ENCODE measurements around the gene ADORA3. TPM values are rescaled to one million over a fixed set of nuclear protein-coding genes. Genes with fewer than 3 reads are reported as not detected.
A peak's percentile ranks its signal among the peaks of the same experiment; 100 is the strongest.

The ADORA3 gene
- total and polyA plus RNA-seq, 2 of the 4 experiments (the other 2 are of a cell fraction): not detected

GRCh38 chr1:111515291-111516004 lies 12.0 kb upstream of the ADORA3 start:
- no TSS peak for BruUV-seq (replicated peaks)
- dilution Hi-C loops (cut with HindIII; ENCODE audit: low sequenced_read_pairs, unreplicated experiment) (no loop called here), in situ Hi-C loops (cut with MboI; ENCODE audit: low sequenced_read_pairs) (no loop called here), intact Hi-C loops (cut with micrococcal nuclease) (loop anchor here (5.0 kb wide), 1 partner anchor 37 kb away; no protein-coding TSS in a partner anchor)
- peak overlapping the region; percentile 80 for H4K91ac ChIP-seq (ENCODE audit: insufficient read depth, low read depth, low read length)
- no peaks in the 10 kb centered on the region for H3K27me3 ChIP-seq (ENCODE audit: control insufficient read depth, insufficient read depth, low read length)
- peak overlapping the region; percentile 58 for H2AK9ac ChIP-seq (replicated peaks; ENCODE audit: low read depth, low read length, poor library complexity)
- H3K4me2 ChIP-seq (ENCODE audit: low read depth, low read length): peak overlapping the region; percentile 71
- peak overlapping the region; percentile 18; the same call in 1 of the 2 replicates for H3K4me3 ChIP-seq (ENCODE audit: insufficient read depth, low read depth, low read length)
- peaks cover 7% of the 10 kb centered on the region for H3K4me1 ChIP-seq (ENCODE audit: control insufficient read depth, insufficient read depth, low read length)
- no peak overlapping the region for H3K9ac ChIP-seq (ENCODE audit: low read depth, low read length)
- ChIA-PET POLR2A (ENCODE audit: unreplicated experiment) (no interaction called here), CTCF (interaction anchor here (0.7 kb wide), 1 partner anchor 1231 kb away, joined by 3 read pairs; no protein-coding TSS in a partner anchor)
- no peak overlapping the region for H2BK20ac ChIP-seq (ENCODE audit: low read depth, low read length)
- H3K4ac ChIP-seq (ENCODE audit: low read depth, low read length): peak overlapping the region; percentile 51; the same call in 1 of the 2 replicates
- ATAC-seq (ENCODE audit: low read depth) (peak; percentile 91), DNase-seq (peak; percentile 54)
- H3K9me1 ChIP-seq (ENCODE audit: insufficient read depth, low read length): peaks cover 7% of the 10 kb centered on the region
- no peak overlapping the region; the same call in 1 of the 2 replicates for H3K27ac ChIP-seq (ENCODE audit: insufficient read depth, low read length)
- peak overlapping the region; percentile 6 for H3K14ac ChIP-seq (replicated peaks; ENCODE audit: low read depth, low read length)
- no peak for TF ChIP-seq CTCF (conservative IDR thresholded peaks at IDR 0.05; ENCODE audit: low read depth, low read length)
- no peak; the same call in 1 of the 2 replicates for TF ChIP-seq MAZ (IDR thresholded peaks at IDR 0.05; ENCODE audit: borderline replicate concordance, low read depth, low read length)
- no peak for TF ChIP-seq CEBPB (IDR thresholded peaks at IDR 0.05; ENCODE audit: low read depth, low read length)
- TF ChIP-seq POLR2A (IDR thresholded peaks at IDR 0.05; ENCODE audit: low read depth, low read length): no peak
- TF ChIP-seq USF2 (IDR thresholded peaks at IDR 0.05; ENCODE audit: low read depth, low read length): no peak
- TF ChIP-seq RFX5 (IDR thresholded peaks at IDR 0.05; ENCODE audit: low read depth, low read length): no peak
- TF ChIP-seq SMC3 (IDR thresholded peaks at IDR 0.05; ENCODE audit: low read depth, low read length): no peak
- TF ChIP-seq MAFK (IDR thresholded peaks at IDR 0.05; ENCODE audit: low read depth, low read length): no peak
- TF ChIP-seq NFE2L2 (IDR thresholded peaks at IDR 0.05; ENCODE audit: low read depth, low read length): no peak
- TF ChIP-seq FOS (IDR thresholded peaks at IDR 0.05; ENCODE audit: low read depth, low read length): no peak
- TF ChIP-seq CHD1 (IDR thresholded peaks at IDR 0.05; ENCODE audit: low read depth, low read length): no peak
- H4K5ac ChIP-seq (ENCODE audit: low read depth, low read length): peak overlapping the region; percentile 57
- H4K8ac ChIP-seq (ENCODE audit: low read depth in 2 of 2, low read length in 2 of 2): peak overlapping the region; percentile 17 to 70; a peak in 3 of 4 replicates
- WGBS, 2 experiments (ENCODE audit: extremely low coverage in 2 of 2, insufficient read length in 1 of 2): 18% methylated on average over 17 of the region's 40 CpGs; no CpG with 5 or more reads in 1 of the 2 experiments
- H3K18ac ChIP-seq (ENCODE audit: low read depth, low read length): peak overlapping the region; percentile 22; the same call in 1 of the 2 replicates
- H2AK5ac ChIP-seq (ENCODE audit: low read depth, low read length): peak overlapping the region; percentile 39; the same call in 1 of the 2 replicates
- no peaks in the 10 kb centered on the region for H4K20me1 ChIP-seq (ENCODE audit: insufficient read depth, low read length)
- peak overlapping the region; percentile 45 for H2BK5ac ChIP-seq (ENCODE audit: low read depth, low read length, poor library complexity, severe bottlenecking)
- peak overlapping the region; percentile 70 for H3K23ac ChIP-seq (ENCODE audit: low read depth, low read length)
- H2BK120ac ChIP-seq (ENCODE audit: low read depth, low read length): peak overlapping the region; percentile 39
- H3K9me3 ChIP-seq (ENCODE audit: control insufficient read depth, insufficient read depth, low read length): no peaks in the 10 kb centered on the region
- no peaks in the 10 kb centered on the region for H3K79me1 ChIP-seq (ENCODE audit: low read depth in 1 of 2, low read length in 2 of 2)
- no peak overlapping the region for H3K56ac ChIP-seq (ENCODE audit: extremely low read depth, insufficient read depth, low read length)
- no peaks in the 10 kb centered on the region for H3K36me3 ChIP-seq (ENCODE audit: control insufficient read depth, insufficient read depth, low read length)
- H2AFZ ChIP-seq (replicated peaks; ENCODE audit: low read length, poor library complexity): peak overlapping the region; percentile 97
- H2BK15ac ChIP-seq (ENCODE audit: low read depth, low read length): peak overlapping the region; percentile 42; the same call in 1 of the 3 replicates
